Ishikawa (cell line): ENCODE results near the gene LMF1.

Experiments
- CEBPB ChIP-seq: IDR thresholded peaks from 2 replicates; pipeline ENCODE4 v1.6.1; 2012
- EGR1 ChIP-seq: IDR thresholded peaks from 2 replicates; pipeline ENCODE4 v1.6.1; 2012
- EP300 ChIP-seq: IDR thresholded peaks from 2 replicates; pipeline ENCODE4 v1.6.1; 2012; ENCODE audit warnings: borderline replicate concordance
- MAX ChIP-seq: IDR thresholded peaks from 2 replicates; pipeline ENCODE4 v1.6.1; 2012
- RAD21 ChIP-seq: IDR thresholded peaks from 2 replicates; pipeline ENCODE4 v1.6.1; 2012; ENCODE audit warnings: low read depth
- REST ChIP-seq: IDR thresholded peaks from 2 replicates; pipeline ENCODE4 v1.6.1; 2012; ENCODE audit warnings: low read depth, mild to moderate bottlenecking
- TCF12 ChIP-seq: IDR thresholded peaks from 2 replicates; pipeline ENCODE4 v1.6.1; 2012; ENCODE audit warnings: low read depth
- TEAD4 ChIP-seq: IDR thresholded peaks from 2 replicates; pipeline ENCODE4 v1.6.1; 2012

GRCh38 chr16:888901-889570, 81.7 kb downstream of the LMF1 start:
- TF ChIP-seq MAX (no peak), EP300 (no peak), TEAD4 (no peak), REST (no peak), EGR1 (no peak), RAD21 (no peak), TCF12 (no peak), CEBPB (no peak)
